NOMO-1 (cell line): ENCODE measurements around the gene KRT79.
A peak's percentile ranks its signal among the peaks of the same experiment; 100 is the strongest.
"Not testable (repeated sequence)": the region's sequence is repeated elsewhere in the genome, so short reads cannot be mapped to it uniquely, and the experiment has no call there.

Experiments used
- DNase-seq, 2 experiments: peaks; one replicate each; lab custom pipeline; 2025; ENCODE audit not compliant: unreplicated experiment in 2 of 2; lab: John Stamatoyannopoulos, UW

Gene KRT79

DNA sequence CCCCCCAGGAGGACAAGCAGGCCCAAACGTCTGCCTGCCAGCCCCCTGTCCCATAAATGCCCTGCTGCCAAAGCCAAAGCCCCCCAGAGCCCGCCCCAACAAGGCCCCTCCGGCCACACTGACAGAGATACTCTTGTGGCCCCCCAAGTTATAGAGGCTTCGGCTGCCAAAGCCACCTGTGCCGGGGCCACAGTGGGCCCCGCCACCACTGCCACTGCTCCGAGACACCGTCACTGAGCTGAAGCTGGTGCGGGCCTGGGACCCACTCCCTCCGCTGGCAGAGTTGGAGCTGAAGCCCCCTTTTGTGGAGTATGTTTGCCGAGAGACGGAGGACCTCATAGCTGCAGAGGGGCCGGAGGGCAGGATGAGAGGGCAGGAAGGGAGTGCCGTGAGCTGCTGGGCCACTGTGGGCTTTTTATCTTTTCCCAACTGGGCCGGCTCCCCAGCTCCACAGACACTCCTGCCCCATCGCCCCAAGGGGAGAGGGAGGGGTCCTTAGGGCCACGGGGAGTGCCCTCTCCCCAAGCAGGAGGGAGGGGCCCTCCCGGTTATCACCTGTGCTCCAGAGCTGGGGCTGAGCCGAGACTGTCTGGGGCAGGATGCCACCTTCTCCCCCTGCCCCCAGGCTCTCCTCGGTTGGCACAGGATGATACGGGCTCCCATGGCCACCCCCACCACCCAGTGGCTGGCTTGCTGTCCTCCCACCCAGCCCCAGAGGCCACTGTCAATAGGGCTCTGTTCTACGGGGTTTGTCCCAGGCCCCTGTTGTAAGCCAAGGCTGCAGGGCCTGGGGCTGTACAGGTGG, at the start of gene KRT79:
Gene KRT79, minus strand, starts transcription at position 390 of the 805 bp plus-strand sequence. Its CDS starts 51 bp downstream, at position 339.
- no peak for DNase-seq

DNA sequence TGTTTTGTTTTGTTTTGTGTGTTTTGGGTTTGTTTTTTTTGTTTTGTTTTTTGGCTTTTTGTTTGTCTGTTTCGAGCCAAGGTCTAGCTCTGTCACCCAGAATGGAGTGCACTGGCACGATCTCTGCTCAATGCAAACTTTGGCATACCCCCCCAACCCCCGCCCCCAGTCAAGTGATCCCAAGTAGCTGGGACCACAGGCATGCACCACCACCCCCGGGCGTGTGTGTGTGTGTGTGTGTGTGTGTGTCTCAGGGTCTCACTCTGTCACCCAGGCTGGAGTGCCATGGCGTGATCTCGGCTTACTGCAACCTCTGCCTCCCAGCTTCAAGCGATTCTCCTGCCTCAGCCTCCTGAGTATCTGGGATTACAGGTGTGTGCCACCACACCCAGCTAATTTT, 46.4 kb upstream of the KRT79 start:
- not testable (repeated sequence) for DNase-seq

- peak; percentile 72 to 76 for DNase-seq
These were observed 45.6 kb upstream of the KRT79 start for GRCh38 chr12:52879394-52880351.

DNA sequence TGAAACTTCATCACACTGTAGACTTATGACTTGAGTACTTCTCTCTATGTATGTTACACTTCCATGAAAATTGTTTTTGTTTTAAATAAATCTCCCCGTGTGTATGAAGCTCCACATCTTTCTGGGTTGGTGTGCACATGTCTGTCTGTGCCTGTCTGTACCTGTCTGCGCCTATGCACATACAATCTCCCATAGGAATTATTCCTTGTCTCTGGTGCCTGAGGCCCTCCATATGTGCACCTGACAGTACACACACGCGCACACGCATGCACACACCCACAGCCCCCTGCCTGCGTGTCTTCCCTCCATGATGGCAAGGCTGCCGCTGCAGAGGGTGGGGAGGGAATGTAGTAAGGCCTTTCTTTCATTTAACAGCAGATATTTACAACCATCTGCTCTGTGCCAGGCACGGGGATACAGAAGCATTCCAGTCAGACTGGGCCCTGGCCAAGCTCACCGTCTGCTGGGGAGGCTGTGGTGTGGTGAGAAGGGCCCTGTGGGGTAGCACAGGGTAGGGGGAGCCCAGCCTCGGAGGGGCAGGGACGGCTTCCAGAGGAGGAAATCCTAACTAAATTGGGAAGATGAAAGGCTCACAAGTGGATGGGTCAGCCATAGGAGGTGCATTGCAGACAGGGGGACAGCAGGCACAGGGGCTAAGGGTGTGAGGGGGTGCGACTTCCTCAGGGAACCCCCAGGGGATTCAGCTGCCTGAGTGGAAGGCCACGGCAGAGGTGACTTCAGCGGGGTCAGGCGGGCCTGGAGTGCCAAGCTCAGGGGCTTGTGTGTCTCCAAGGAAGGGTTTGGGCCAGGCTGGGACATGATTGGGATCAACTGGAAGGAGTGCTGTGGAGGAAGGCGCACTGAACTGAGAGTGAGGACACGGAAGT, 44.6 kb upstream of the KRT79 start:
- DNase-seq, result no peak

DNA sequence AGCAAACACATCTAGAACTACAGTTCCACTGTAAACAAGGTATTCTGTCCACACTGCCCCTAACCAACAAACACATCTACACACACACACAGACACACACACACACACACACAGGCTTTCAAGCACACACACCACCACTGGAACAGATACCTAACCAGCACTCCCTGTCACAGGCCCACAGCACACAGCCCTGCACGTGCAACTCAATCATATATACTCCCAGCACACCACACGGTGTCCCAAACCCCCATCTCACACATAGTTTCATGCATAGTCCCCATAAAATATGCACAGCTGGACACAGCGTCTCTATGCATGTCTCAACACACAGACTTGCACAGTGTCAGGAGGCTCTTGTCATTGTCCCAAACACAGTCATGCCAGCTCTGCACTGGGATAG, 43.1 kb upstream of the KRT79 start:
- DNase-seq, result no peak

GRCh38 chr12:52876372-52876771, 42.3 kb upstream of the KRT79 start:
- no peak for DNase-seq

DNA sequence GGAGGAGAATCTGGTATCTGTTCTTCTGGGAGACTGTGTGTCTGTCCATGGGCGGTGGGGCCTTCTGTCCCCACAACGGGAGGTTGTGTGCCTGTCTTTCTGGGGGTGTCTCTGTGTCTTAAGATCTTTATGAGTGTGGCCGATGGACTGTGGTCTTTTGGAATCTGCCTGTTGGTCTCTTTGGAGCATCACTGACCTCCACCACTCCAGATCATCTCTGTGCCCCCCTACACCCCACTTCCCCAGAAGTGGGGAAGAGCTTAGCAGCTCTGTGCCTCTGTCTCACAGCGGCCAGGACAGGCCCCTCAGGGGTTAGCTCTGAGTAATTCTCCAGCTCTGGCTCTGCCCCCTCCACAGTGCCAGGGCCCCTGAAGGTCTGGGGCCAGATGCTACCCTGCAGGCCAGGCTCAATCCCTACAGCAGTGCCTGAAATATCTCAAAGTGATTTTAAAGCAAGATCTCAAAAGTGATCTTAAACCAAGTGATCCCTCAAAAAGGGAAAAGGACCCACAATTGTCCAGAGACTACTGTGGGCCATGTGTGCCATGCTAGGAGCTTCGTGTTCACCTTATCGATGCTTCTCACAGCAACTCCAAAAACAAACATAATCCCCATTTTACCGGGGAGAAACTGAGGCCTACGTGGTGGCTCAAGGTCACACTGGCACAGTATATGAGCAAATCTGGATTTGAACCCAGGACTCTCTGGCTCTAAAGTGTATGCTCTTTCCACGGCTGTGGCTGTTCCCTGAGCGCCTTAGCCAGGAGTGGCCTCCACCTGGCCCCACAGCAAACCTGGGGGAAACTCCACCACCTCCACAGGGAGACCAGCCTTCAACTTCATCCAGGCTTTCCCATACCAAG, 40.7 kb upstream of the KRT79 start:
- no peak for DNase-seq

GRCh38 chr12:52873832-52874572, 39.9 kb upstream of the KRT79 start:
- peak; percentile 54 to 66 for DNase-seq

DNA sequence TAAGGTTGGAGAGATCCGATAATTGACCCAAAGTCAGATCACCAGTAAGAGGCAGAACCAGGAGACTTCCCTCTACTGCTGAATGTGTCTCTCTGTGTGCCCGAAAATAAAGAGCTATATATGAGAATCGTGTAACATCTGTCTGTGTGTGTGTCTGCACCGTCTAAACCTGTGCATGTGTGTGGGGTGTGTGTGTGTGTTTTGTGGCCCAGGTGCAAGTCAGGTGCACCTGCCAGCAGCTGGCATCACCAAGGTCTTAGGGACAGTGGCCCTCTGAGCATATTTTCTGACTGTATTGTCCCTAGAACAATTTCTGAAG, 39.4 kb upstream of the KRT79 start:
- DNase-seq, result no peak

DNA sequence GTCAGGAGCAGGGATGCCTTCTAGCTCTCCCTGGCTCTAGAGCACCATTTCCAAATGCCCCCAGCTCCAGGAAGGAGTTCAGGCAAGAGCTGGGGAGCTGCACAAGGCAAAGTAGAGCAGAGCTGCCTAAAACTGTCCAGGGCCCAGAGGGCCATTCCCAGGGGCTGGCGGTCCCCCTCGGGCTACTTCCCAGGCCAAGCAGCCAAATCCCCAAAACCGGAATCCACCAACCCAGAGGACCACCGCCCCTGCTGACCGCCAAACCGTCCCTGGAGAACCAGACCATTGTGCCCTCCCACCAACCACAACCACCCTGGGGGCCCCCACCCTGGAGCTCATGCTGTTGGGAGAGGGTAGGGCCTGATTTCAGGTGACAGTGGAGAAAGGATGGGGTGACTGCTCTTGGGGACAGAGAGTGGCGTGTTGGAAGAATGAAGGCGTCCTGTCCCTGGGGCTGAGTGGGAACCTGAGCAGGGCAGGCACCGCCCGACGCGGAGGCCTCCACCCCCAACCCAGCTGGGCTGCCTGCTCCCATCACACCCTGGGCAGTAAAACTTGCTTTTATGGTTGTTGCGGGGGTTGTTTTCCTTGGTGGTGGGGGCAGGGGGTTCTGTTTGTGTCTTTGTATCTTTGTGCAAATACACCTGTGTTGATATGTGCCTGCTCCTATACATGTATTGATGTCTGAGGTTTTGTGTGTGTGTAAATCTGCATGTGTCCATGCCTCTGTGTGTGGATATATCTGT, 38.7 kb upstream of the KRT79 start:
- DNase-seq, result no peak

DNA sequence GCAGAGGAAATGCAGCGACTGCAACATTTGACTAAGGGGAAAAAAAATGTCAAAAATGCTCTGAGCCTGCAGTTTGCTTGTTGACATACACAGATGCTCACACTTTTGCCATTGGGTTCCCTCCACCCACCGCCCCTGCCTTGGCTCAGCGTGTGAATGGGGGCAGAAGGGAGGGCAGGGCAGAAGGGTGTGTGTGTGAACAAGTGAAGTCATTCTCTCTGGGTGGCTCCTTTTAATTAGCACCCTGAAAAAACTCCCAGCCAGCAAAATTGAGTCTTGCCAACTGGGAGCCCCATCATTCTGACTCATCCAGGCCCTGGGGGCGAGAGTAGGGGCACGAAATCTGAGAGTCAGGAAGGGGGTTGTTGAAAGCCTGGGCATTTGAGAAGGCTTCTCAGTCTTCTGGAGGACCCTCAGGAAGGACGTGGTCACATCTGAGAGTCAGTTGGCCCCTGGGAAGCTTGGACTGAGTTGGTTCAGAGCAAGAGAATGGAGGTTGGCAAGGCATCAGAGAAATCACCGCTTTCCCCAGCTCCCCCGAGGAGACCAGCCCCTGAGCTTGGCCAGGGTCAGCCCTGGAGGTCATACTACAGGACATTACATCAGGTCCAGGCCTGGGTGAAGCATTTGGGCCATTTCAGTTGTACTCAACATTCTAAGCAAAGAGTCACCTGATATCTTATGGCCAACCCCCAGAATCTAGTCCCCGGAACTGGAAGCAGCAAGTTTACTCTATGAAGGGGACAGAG, 37.4 kb upstream of the KRT79 start:
- DNase-seq, result no peak

- peak; percentile 25 to 46 for DNase-seq
These were observed 36.5 kb upstream of the KRT79 start for GRCh38 chr12:52870361-52871290.

DNA sequence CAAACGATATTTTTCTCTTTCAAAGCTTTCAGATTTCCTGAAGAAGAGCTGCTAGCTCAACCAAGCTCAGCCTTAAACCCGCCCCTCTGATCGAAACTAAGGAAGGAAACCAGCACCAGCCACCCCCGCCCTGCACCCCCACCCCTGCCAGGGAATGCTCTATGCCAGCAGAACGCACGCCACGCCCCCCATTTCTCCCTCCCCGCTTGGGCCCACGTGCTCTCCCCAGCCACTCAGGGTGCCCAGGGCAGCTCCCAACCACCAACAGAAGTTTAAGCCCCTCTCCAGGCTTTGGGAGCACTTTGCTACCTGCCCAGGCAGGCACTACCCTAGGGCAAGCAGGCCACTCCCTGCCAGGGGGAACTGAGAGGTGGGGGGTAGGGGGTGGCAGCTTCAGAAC, 33.5 kb upstream of the KRT79 start:
- DNase-seq, result peak in 1 of 2 experiments; percentile 32

- DNase-seq, result no peak
These were observed 33.0 kb upstream of the KRT79 start for GRCh38 chr12:52867152-52867551.

- no peak for DNase-seq
These were observed 31.2 kb upstream of the KRT79 start for GRCh38 chr12:52865090-52865944.

GRCh38 chr12:52862023-52862422, 27.9 kb upstream of the KRT79 start:
- DNase-seq, result no peak
